SU-DHL-6 (cell line): ENCODE measurements around the gene MYO7B.

ENCODE experiments used
- CTCF ChIP-seq: fragments of 200-600 bp; sonication (generic); IDR thresholded peaks from one replicate; pipeline ENCODE4 v1.5.1; 2017; ENCODE audit warnings: antibody characterized with exemption, mild to moderate bottlenecking, low read length, moderate library complexity; ENCODE audit not compliant: insufficient read depth, poor library complexity, severe bottlenecking
- EZH2phosphoT487 ChIP-seq: fragments of 200-600 bp; sonication (generic), shearing (Covaris generic); conservative IDR thresholded peaks from 2 replicates; pipeline ENCODE4 v1.6.1; 2018; ENCODE audit warnings: mild to moderate bottlenecking, antibody characterized with exemption, low read length, moderate library complexity, mixed read lengths

GRCh38 chr2:127612111-127612822 is 76.8 kb downstream of the MYO7B start:
- TF ChIP-seq CTCF: no peak
- TF ChIP-seq EZH2phosphoT487: no peak
